K562 (cell line): ENCODE results near the gene SYN1. TPM values are rescaled to one million over a fixed set of nuclear protein-coding genes. Genes with fewer than 3 reads are reported as not detected.

Source experiments
- CREB1 ChIP-seq, 2 experiments: sonication (generic) in 1 of 2; formaldehyde crosslinking in 1 of 2; IDR thresholded peaks; 2 replicates each; pipeline versions ENCODE4 v1.6.1 to v1.8.0; 2012 to 2022; ENCODE audit warnings: inconsistent platforms in 1 of 2, mild to moderate bottlenecking in 1 of 2, missing genetic modification reagents in 1 of 2, moderate library complexity in 1 of 2
- EHMT2 ChIP-seq: fragments of 450-650 bp; IDR thresholded peaks from 2 replicates; pipeline ENCODE4 v1.6.1; 2018; ENCODE audit warnings: antibody characterized with exemption
- GATAD2A ChIP-seq: fragments of 450-650 bp; IDR thresholded peaks from 2 replicates; pipeline ENCODE4 v1.6.1; 2017
- ILK ChIP-seq: fragments of 450-650 bp; IDR thresholded peaks from 2 replicates; pipeline ENCODE4 v1.6.1; 2016; ENCODE audit warnings: missing genetic modification characterization, low read depth, mild to moderate bottlenecking, missing compliant biosample characterization, moderate library complexity, borderline replicate concordance
- MYC ChIP-seq, 2 experiments: fragments of 250-450 bp in 1 of 2; sonication (Bioruptor Pico) in 1 of 2; IDR thresholded peaks; 2 replicates each; pipeline versions ENCODE4 v1.5.1 to v1.6.1; 2012 to 2021; ENCODE audit warnings: low read depth in 2 of 2, borderline replicate concordance in 1 of 2, improper control_type of control experiment in 1 of 2, low read length in 1 of 2, mild to moderate bottlenecking in 1 of 2, moderate library complexity in 1 of 2
- OTX1 ChIP-seq: fragments of 450-650 bp; formaldehyde crosslinking; IDR thresholded peaks from 2 replicates; pipeline ENCODE4 v1.4.0; 2022; ENCODE audit warnings: mild to moderate bottlenecking
- POLR2G ChIP-seq: fragments of 200-400 bp; formaldehyde crosslinking; IDR thresholded peaks from 2 replicates; pipeline ENCODE4 v1.6.1; 2017; ENCODE audit warnings: low read depth, mild to moderate bottlenecking, antibody characterized with exemption, low read length, moderate library complexity
- SMARCA4 ChIP-seq: fragments of 450-650 bp; IDR thresholded peaks from 2 replicates; pipeline ENCODE4 v1.6.1; 2016
- SNIP1 ChIP-seq: fragments of 450-650 bp; IDR thresholded peaks from 2 replicates; pipeline ENCODE4 v1.7.1; 2017; ENCODE audit warnings: low read depth, mild to moderate bottlenecking
- TEAD4 ChIP-seq, 2 experiments: sonication (generic) in 1 of 2; formaldehyde crosslinking in 1 of 2; IDR thresholded peaks; 2 replicates each; pipeline versions ENCODE4 v1.6.1 to v1.8.0; 2012 to 2022; ENCODE audit warnings: borderline replicate concordance in 1 of 2, inconsistent platforms in 1 of 2, low read length in 1 of 2, mild to moderate bottlenecking in 1 of 2, missing genetic modification reagents in 1 of 2
- TFAM ChIP-seq: fragments of 250-450 bp; sonication (Bioruptor Pico); conservative IDR thresholded peaks from 2 replicates; pipeline ENCODE4 v1.5.0; 2021; ENCODE audit warnings: mild to moderate bottlenecking, moderate library complexity
- ZFP30 ChIP-seq: fragments of 250-450 bp; sonication (Bioruptor Pico); IDR thresholded peaks from 2 replicates; pipeline ENCODE4 v1.8.0; 2022; ENCODE audit warnings: moderate library complexity, mild to moderate bottlenecking, inconsistent platforms, borderline replicate concordance
- ZNF75A ChIP-seq: fragments of 450-650 bp; formaldehyde crosslinking; IDR thresholded peaks from 2 replicates; pipeline ENCODE4 v1.4.0; 2020; ENCODE audit warnings: mild to moderate bottlenecking
- polyA plus RNA-seq, 8 experiments: library from polyadenylated mRNA; depleted of rRNA in 4 of 8; stranded (reverse) in 5 of 8; unstranded in 3 of 8; fragments of >200 nt; fragmentation: Nextera tagmentation in 2 of 8; fragmentation: Illumina TruSeq in 1 of 8; extraction: Ambion mirVana in 2 of 8; extraction: Trizol in 1 of 8; gene quantifications; 2 replicates each; pipeline versions ENCODE4 v1.2.1 to v1.2.3, GENCODE V29; 2011 to 2014; ENCODE audit warnings: inconsistent platforms in 1 of 8, missing spikeins in 1 of 8
- total RNA-seq, 7 experiments: library from RNA; depleted of rRNA in 6 of 7; stranded (reverse); fragments of >200 nt in 6 of 7; fragmentation: Illumina TruSeq in 2 of 7; extraction: Trizol in 2 of 7; gene quantifications; 2 replicates each; pipeline versions ENCODE4 v1.2.1 to v1.2.3, GENCODE V29; 2011 to 2021; ENCODE audit warnings: low replicate concordance in 1 of 7
- TF ChIP-seq, protein P1 (sequence below): fragments of 450-650 bp; IDR thresholded peaks from 2 replicates; pipeline ENCODE4 v1.6.1; 2018; ENCODE audit not compliant: partially characterized antibody
- TF ChIP-seq, protein P2 (sequence below), 2 experiments: fragments of 450-650 bp in 1 of 2; IDR thresholded peaks; 2 replicates each; pipeline ENCODE4 v1.6.1; 2011 to 2017; ENCODE audit warnings: low read depth in 2 of 2, antibody characterized with exemption in 1 of 2, borderline replicate concordance in 1 of 2, low read length in 1 of 2, mild to moderate bottlenecking in 1 of 2, mixed read lengths in 1 of 2; ENCODE audit not compliant: control insufficient read depth in 1 of 2
- TF ChIP-seq, protein P3 (sequence below): fragments of 450-650 bp; formaldehyde crosslinking; IDR thresholded peaks from 2 replicates; pipeline ENCODE4 v1.4.0; 2020; ENCODE audit warnings: mild to moderate bottlenecking, moderate library complexity

Gene SYN1
- total and polyA plus RNA-seq, 9 of the 15 experiments (the other 6 are each of a cell fraction or from before 2014, with no cell fraction given), result 0.01 to 0.28 (median 0.18) TPM; not detected in 2

DNA sequence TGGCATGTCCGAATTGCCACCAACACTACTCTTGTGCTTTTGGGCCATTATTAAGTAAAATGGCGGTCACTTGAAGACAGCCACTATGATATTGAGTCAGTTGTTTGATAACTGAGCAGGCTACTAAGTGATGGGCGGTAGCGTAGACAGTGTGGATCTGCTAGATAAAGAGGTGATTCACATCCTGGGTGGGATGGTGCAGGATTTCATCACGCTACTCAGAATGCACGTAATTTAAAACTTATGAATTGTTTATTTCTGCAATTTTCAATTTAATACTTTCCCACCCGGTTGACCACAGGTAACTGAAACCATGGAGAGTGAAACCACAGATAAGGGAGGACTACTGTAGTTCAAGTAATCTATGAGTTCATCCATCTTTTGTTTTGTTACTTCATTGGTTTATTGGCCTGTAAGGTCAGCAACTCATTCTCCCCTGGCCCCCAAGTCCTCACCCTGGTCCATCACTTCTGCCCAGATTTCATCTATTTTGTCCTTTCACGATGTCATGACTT is 55.8 kb downstream of the SYN1 start (continued):
- TF ChIP-seq, protein P1, sequence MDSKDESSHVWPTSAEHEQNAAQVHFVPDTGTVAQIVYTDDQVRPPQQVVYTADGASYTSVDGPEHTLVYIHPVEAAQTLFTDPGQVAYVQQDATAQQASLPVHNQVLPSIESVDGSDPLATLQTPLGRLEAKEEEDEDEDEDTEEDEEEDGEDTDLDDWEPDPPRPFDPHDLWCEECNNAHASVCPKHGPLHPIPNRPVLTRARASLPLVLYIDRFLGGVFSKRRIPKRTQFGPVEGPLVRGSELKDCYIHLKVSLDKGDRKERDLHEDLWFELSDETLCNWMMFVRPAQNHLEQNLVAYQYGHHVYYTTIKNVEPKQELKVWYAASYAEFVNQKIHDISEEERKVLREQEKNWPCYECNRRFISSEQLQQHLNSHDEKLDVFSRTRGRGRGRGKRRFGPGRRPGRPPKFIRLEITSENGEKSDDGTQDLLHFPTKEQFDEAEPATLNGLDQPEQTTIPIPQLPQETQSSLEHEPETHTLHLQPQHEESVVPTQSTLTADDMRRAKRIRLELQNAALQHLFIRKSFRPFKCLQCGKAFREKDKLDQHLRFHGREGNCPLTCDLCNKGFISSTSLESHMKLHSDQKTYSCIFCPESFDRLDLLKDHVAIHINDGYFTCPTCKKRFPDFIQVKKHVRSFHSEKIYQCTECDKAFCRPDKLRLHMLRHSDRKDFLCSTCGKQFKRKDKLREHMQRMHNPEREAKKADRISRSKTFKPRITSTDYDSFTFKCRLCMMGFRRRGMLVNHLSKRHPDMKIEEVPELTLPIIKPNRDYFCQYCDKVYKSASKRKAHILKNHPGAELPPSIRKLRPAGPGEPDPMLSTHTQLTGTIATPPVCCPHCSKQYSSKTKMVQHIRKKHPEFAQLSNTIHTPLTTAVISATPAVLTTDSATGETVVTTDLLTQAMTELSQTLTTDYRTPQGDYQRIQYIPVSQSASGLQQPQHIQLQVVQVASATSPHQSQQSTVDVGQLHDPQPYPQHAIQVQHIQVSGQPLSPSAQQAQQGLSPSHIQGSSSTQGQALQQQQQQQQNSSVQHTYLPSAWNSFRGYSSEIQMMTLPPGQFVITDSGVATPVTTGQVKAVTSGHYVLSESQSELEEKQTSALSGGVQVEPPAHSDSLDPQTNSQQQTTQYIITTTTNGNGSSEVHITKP, result no peak
- TF ChIP-seq, protein P2, sequence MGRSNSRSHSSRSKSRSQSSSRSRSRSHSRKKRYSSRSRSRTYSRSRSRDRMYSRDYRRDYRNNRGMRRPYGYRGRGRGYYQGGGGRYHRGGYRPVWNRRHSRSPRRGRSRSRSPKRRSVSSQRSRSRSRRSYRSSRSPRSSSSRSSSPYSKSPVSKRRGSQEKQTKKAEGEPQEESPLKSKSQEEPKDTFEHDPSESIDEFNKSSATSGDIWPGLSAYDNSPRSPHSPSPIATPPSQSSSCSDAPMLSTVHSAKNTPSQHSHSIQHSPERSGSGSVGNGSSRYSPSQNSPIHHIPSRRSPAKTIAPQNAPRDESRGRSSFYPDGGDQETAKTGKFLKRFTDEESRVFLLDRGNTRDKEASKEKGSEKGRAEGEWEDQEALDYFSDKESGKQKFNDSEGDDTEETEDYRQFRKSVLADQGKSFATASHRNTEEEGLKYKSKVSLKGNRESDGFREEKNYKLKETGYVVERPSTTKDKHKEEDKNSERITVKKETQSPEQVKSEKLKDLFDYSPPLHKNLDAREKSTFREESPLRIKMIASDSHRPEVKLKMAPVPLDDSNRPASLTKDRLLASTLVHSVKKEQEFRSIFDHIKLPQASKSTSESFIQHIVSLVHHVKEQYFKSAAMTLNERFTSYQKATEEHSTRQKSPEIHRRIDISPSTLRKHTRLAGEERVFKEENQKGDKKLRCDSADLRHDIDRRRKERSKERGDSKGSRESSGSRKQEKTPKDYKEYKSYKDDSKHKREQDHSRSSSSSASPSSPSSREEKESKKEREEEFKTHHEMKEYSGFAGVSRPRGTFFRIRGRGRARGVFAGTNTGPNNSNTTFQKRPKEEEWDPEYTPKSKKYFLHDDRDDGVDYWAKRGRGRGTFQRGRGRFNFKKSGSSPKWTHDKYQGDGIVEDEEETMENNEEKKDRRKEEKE (IDR thresholded peaks at IDR 0.05; ENCODE audit: borderline replicate concordance in 1 of 2, control insufficient read depth in 1 of 2, low read depth in 2 of 2, low read length in 1 of 2), result no peak
- TF ChIP-seq CREB1 (IDR thresholded peaks at IDR 0.05), result no peak; the same call in 1 of the 2 replicates
- peak; percentile 50; the same call in 1 of the 2 replicates for TF ChIP-seq CREB1 (CRISPR knock-in tag; IDR thresholded peaks at IDR 0.05)
- no peak for TF ChIP-seq OTX1 (CRISPR knock-in tag)
- TF ChIP-seq POLR2G, result no peak
- TF ChIP-seq SMARCA4, result peak; percentile 78
- no peak for TF ChIP-seq ILK
- TF ChIP-seq GATAD2A, result no peak
- no peak for TF ChIP-seq MYC (IDR thresholded peaks at IDR 0.05; ENCODE audit: low read depth, low read length)
- no peak for TF ChIP-seq MYC (CRISPR knock-in tag; IDR thresholded peaks at IDR 0.05; ENCODE audit: borderline replicate concordance, low read depth)
- no peak for TF ChIP-seq SNIP1
- no peak for TF ChIP-seq TFAM (CRISPR knock-in tag)
- peak; percentile 71; the same call in 1 of the 2 replicates for TF ChIP-seq TEAD4 (IDR thresholded peaks at IDR 0.05; ENCODE audit: low read length)
- TF ChIP-seq TEAD4 (CRISPR knock-in tag; IDR thresholded peaks at IDR 0.05; ENCODE audit: borderline replicate concordance), result no peak
- TF ChIP-seq, protein P3, sequence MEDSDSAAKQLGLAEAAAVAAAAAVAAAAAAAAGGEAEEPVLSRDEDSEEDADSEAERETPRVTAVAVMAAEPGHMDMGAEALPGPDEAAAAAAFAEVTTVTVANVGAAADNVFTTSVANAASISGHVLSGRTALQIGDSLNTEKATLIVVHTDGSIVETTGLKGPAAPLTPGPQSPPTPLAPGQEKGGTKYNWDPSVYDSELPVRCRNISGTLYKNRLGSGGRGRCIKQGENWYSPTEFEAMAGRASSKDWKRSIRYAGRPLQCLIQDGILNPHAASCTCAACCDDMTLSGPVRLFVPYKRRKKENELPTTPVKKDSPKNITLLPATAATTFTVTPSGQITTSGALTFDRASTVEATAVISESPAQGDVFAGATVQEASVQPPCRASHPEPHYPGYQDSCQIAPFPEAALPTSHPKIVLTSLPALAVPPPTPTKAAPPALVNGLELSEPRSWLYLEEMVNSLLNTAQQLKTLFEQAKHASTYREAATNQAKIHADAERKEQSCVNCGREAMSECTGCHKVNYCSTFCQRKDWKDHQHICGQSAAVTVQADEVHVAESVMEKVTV (CRISPR knock-in tag), result no peak
- TF ChIP-seq ZNF75A, result no peak
- TF ChIP-seq EHMT2, result peak; percentile 50; the same call in 1 of the 2 replicates
- TF ChIP-seq ZFP30 (CRISPR knock-in tag), result no peak
